Endothelial cell of umbilical vein (primary cell): ENCODE data around the gene PRXL2B. TPM values are rescaled to one million over a fixed set of nuclear protein-coding genes. Genes with fewer than 3 reads are reported as not detected.

Source experiments
- BruUV-seq: library from RNA; stranded (reverse); fragments of 400-500 nt; replicated peaks from 2 replicates; lab custom pipeline; 2021; lab: Mats Ljungman, UMichigan
- CTCF ChIA-PET: fragments of 300-600, 350-600 bp; sonication (Branson Sonifier 250); formaldehyde crosslinking; loops from one replicate; lab custom pipeline; 2021; ENCODE audit warnings: antibody characterized with exemption, inconsistent platforms; lab: Charles Lee
- POLR2A ChIA-PET: fragments of 300-600, 350-600 bp; sonication (Branson Sonifier 250); formaldehyde crosslinking; loops from one replicate; lab custom pipeline; 2021; ENCODE audit warnings: antibody characterized with exemption, inconsistent platforms; lab: Charles Lee
- DNase-seq: peaks from one replicate; pipeline ENCODE4 v3.0.0-alpha.2; 2011; ENCODE audit warnings: low read depth, low spot score
- FAIRE-seq: peaks from 2 replicates; lab custom pipeline; 2011; peaks lifted over from hg19 to GRCh38; lab: Jason Lieb, UNC
- H2AFZ ChIP-seq: 2 replicates; pipeline ENCODE4 v1.6.0; 2012; ENCODE audit warnings: low read depth, low read length, control low read depth, inconsistent platforms
- H3K27ac ChIP-seq: 2 replicates; pipeline ENCODE4 v1.5.1; 2011; ENCODE audit warnings: low read depth, mild to moderate bottlenecking, control low read depth, low read length, moderate library complexity; ENCODE audit not compliant: insufficient read depth
- H3K27me3 ChIP-seq, 2 experiments: 2 replicates each; pipeline versions ENCODE4 v1.6.0 to v1.6.1; 2011; ENCODE audit warnings: low read length in 2 of 2, mixed read lengths in 1 of 2; ENCODE audit not compliant: control insufficient read depth in 2 of 2, insufficient read depth in 2 of 2
- H3K36me3 ChIP-seq, 2 experiments: 2 replicates in 1 of 2; 3 replicates in 1 of 2; pipeline ENCODE4 v1.5.1; 2011; ENCODE audit warnings: low read length in 2 of 2, mild to moderate bottlenecking in 1 of 2, moderate library complexity in 1 of 2; ENCODE audit not compliant: control insufficient read depth in 2 of 2, insufficient read depth in 2 of 2; ENCODE audit errors: extremely low read depth in 1 of 2
- H3K4me1 ChIP-seq: 3 replicates; pipeline ENCODE4 v1.5.1; 2011; ENCODE audit warnings: mild to moderate bottlenecking, low read length; ENCODE audit not compliant: control insufficient read depth, insufficient read depth; ENCODE audit errors: extremely low read depth
- H3K4me2 ChIP-seq: 2 replicates; pipeline ENCODE4 v1.6.1; 2011; ENCODE audit warnings: low read length, control low read depth, mixed read lengths; ENCODE audit not compliant: insufficient read depth
- H3K4me3 ChIP-seq, 3 experiments: fragments of 200-600 bp in 1 of 3; sonication (generic), shearing (Covaris generic) in 1 of 3; replicated peaks in 1 of 3; 2 replicates each; pipeline ENCODE4 v1.5.1; 2011 to 2016; ENCODE audit warnings: control low read depth in 3 of 3, low read length in 3 of 3, mild to moderate bottlenecking in 2 of 3, inconsistent platforms in 1 of 3, low read depth in 1 of 3, moderate library complexity in 1 of 3; ENCODE audit not compliant: insufficient read depth in 1 of 3
- H3K79me2 ChIP-seq: 2 replicates; pipeline ENCODE4 v1.6.0; 2012; ENCODE audit warnings: low read length, inconsistent platforms; ENCODE audit not compliant: control insufficient read depth, insufficient read depth
- H3K9ac ChIP-seq: replicated peaks from 2 replicates; pipeline ENCODE3; 2011; ENCODE audit warnings: low read length, control low read depth; ENCODE audit not compliant: insufficient read depth; ENCODE audit errors: extremely low read depth
- H3K9me1 ChIP-seq: replicated peaks from 3 replicates; pipeline ENCODE4 v1.6.0; 2011; ENCODE audit warnings: mild to moderate bottlenecking, low read length; ENCODE audit not compliant: control insufficient read depth, insufficient read depth; ENCODE audit errors: extremely low read depth
- H3K9me3 ChIP-seq: replicated peaks from 2 replicates; pipeline ENCODE4 v1.5.1; 2012; ENCODE audit warnings: low read length, inconsistent platforms; ENCODE audit not compliant: control insufficient read depth, insufficient read depth
- H4K20me1 ChIP-seq: replicated peaks from 2 replicates; pipeline ENCODE3; 2011; ENCODE audit warnings: mild to moderate bottlenecking, low read length; ENCODE audit not compliant: control insufficient read depth, insufficient read depth; ENCODE audit errors: extremely low read depth
- EZH2 ChIP-seq: IDR thresholded peaks from 2 replicates; pipeline ENCODE4 v1.6.1; 2012; ENCODE audit warnings: borderline replicate concordance, low read depth, mild to moderate bottlenecking, moderate library complexity, low read length, inconsistent platforms; ENCODE audit not compliant: severe bottlenecking
- FOS ChIP-seq: IDR thresholded peaks from 2 replicates; pipeline ENCODE4 v1.6.1; 2011; ENCODE audit warnings: mild to moderate bottlenecking, low read length, moderate library complexity, borderline replicate concordance; ENCODE audit not compliant: insufficient read depth
- JUN ChIP-seq: IDR thresholded peaks from 2 replicates; pipeline ENCODE4 v1.6.1; 2011; ENCODE audit warnings: borderline replicate concordance, low read depth; ENCODE audit not compliant: insufficient read length, insufficient read depth
- MYC ChIP-seq: IDR thresholded peaks from one replicate; pipeline ENCODE4 v1.6.1; 2011; ENCODE audit warnings: mild to moderate bottlenecking, low read depth, low read length
- POLR2A ChIP-seq: IDR thresholded peaks from 2 replicates; pipeline ENCODE4 v1.6.1; 2012; ENCODE audit warnings: low read depth, mild to moderate bottlenecking, control low read depth, low read length
- POLR2AphosphoS5 ChIP-seq: IDR thresholded peaks from 2 replicates; pipeline ENCODE4 v1.6.1; 2012; ENCODE audit warnings: low read depth, mild to moderate bottlenecking, control low read depth, low read length, moderate library complexity; ENCODE audit not compliant: insufficient read depth
- dilution Hi-C: fragments of 300-500 bp; cut with MboI; formaldehyde crosslinking; loops from one replicate; pipeline ENCODE4 v1.15.0; 2019; ENCODE audit warnings: low sequenced_read_pairs; ENCODE audit not compliant: extremely low pct_ligation_motif_present
- intact Hi-C: fragments of 100-400 bp; cut with micrococcal nuclease; formaldehyde crosslinking; loops from one replicate; pipeline ENCODE4 v1.10.0; 2022
- polyA plus RNA-seq, 4 experiments: library from polyadenylated mRNA; depleted of rRNA in 3 of 4; stranded (reverse) in 3 of 4; unstranded in 1 of 4; fragments of >200 nt; gene quantifications; 2 replicates each; pipeline versions ENCODE4 v1.2.1 to v1.2.3, GENCODE V29; 2011 to 2012; ENCODE audit warnings: missing spikeins in 1 of 4
- total RNA-seq: library from RNA; stranded (reverse); gene quantifications from 2 replicates; pipeline ENCODE4 v1.2.3, GENCODE V29; 2021
- TF ChIP-seq, protein P1 (sequence below): IDR thresholded peaks from 2 replicates; pipeline ENCODE4 v1.6.1; 2011; ENCODE audit not compliant: insufficient read depth, insufficient read length

PRXL2B gene
- total and polyA plus RNA-seq, 2 donors (not counting 3 experiments of a cell fraction or from before 2014, with no cell fraction given), result 29.6 to 55.8 TPM

DNA sequence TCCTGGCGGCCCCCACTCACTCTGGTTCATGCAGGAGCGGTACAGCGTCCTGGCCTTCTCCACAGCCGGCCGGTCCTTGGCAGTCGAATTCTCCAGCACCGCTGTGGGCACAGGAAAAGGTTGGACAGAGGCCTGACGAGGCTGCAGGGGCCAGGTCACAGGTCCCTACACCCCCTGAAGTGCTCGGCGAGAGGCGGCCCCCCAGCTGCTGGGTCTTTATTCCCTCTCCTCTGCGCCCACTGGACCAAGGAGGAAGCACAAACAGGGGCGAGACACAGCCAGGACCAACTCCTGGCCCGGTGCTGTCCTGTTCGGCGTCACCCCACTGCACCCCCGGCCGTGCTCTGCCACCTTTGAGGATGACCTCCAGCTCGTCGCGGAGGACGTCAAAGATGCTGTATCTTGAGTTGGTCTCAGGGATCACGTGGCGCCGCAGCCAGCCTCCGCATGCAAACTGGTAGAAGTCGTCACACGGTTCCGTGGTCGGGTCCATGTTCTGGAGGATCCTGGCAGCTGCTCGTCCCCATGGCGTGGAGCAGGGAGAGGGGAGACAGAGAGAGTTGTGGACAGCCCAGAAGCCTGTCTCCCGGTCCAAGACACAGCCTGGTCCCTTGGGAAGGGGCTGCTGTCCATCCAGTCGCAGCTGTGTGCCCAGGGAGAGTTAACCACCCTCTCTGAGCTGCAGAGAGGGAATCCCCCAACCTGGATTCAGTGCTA lies 22.9 kb downstream of the PRXL2B start:
- Histone ChIP-seq H3K27me3 (no peaks in the 10 kb centered on the region), H2AFZ (no peak overlapping the region), H3K27ac (no peak overlapping the region), H3K4me3 (no peak overlapping the region), H3K9me1 (no peaks in the 10 kb centered on the region), H3K36me3 (no peaks in the 10 kb centered on the region), H3K4me2 (no peak overlapping the region), H3K79me2 (no peaks in the 10 kb centered on the region), H3K4me1 (no peaks in the 10 kb centered on the region), H3K9ac (no peak overlapping the region), H3K9me3 (no peaks in the 10 kb centered on the region), H4K20me1 (no peaks in the 10 kb centered on the region)
- intact Hi-C loops (no loop called here), dilution Hi-C loops (no loop called here)
- DNase-seq (no peak), FAIRE-seq (no peak)
- ChIA-PET POLR2A (no interaction called here), CTCF (no interaction called here)
- TF ChIP-seq EZH2 (no peak), JUN (no peak), POLR2AphosphoS5 (no peak), MYC (no peak), FOS (no peak), POLR2A (no peak)
- TF ChIP-seq, protein P1, sequence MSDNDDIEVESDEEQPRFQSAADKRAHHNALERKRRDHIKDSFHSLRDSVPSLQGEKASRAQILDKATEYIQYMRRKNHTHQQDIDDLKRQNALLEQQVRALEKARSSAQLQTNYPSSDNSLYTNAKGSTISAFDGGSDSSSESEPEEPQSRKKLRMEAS, result no peak
- BruUV-seq, result no TSS peak
